ENCODE measurements around the gene PTGDR2.

Gene PTGDR2

DNA sequence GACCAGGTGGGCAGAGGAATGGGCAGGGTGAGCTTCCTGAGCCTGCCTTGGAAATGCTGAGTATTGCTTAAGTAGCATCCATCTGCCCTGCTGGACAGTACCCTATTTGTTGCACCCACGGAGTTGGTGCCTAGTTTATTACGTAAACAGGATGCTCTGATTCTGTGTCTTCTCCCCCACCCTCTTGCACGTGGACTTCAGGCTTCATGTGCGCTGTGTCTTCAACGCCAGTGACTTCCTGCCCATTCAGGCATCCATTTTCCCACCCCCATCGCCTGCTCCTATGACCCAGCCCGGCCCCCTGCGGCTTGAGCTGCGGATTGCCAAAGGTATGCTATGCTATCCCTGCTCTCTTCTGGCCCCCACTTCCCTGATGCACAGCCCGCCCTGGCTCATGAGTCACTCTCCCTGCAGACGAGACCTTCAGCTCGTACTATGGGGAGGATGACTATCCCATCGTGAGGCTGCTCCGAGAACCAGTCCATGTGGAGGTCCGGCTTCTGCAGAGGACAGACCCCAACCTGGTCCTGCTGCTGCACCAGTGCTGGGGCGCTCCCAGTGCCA, 17.3 kb upstream of the PTGDR2 start:
- Histone ChIP-seq H3K9ac (ENCODE audit: low read length) (no peak overlapping the region), H3K36me3 (replicated peaks; ENCODE audit: low read depth, low read length) (peaks cover 7% of the 10 kb centered on the region), H3K4me1 (ENCODE audit: low read length) (no peaks in the 10 kb centered on the region), H3K4me3 (ENCODE audit: low read length) (no peak overlapping the region), H2AFZ (ENCODE audit: low read depth, low read length) (no peak overlapping the region), H4K20me1 (ENCODE audit: insufficient read depth, low read length) (no peaks in the 10 kb centered on the region), H3K27me3 (ENCODE audit: low read depth, low read length) (no peaks in the 10 kb centered on the region), H3K9me3 (ENCODE audit: insufficient read depth, low read length) (no peaks in the 10 kb centered on the region), H3K79me2 (ENCODE audit: low read length) (no peaks in the 10 kb centered on the region), H3K4me2 (ENCODE audit: low read length) (no peak overlapping the region), H3K27ac (ENCODE audit: low read length) (no peak overlapping the region)
- TF ChIP-seq, protein P1, sequence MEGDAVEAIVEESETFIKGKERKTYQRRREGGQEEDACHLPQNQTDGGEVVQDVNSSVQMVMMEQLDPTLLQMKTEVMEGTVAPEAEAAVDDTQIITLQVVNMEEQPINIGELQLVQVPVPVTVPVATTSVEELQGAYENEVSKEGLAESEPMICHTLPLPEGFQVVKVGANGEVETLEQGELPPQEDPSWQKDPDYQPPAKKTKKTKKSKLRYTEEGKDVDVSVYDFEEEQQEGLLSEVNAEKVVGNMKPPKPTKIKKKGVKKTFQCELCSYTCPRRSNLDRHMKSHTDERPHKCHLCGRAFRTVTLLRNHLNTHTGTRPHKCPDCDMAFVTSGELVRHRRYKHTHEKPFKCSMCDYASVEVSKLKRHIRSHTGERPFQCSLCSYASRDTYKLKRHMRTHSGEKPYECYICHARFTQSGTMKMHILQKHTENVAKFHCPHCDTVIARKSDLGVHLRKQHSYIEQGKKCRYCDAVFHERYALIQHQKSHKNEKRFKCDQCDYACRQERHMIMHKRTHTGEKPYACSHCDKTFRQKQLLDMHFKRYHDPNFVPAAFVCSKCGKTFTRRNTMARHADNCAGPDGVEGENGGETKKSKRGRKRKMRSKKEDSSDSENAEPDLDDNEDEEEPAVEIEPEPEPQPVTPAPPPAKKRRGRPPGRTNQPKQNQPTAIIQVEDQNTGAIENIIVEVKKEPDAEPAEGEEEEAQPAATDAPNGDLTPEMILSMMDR (IDR thresholded peaks at IDR 0.05; ENCODE audit: low read depth, low read length), result no peak
- TF ChIP-seq EZH2phosphoT487 (IDR thresholded peaks at IDR 0.05; ENCODE audit: low read depth), result no peak

DNA sequence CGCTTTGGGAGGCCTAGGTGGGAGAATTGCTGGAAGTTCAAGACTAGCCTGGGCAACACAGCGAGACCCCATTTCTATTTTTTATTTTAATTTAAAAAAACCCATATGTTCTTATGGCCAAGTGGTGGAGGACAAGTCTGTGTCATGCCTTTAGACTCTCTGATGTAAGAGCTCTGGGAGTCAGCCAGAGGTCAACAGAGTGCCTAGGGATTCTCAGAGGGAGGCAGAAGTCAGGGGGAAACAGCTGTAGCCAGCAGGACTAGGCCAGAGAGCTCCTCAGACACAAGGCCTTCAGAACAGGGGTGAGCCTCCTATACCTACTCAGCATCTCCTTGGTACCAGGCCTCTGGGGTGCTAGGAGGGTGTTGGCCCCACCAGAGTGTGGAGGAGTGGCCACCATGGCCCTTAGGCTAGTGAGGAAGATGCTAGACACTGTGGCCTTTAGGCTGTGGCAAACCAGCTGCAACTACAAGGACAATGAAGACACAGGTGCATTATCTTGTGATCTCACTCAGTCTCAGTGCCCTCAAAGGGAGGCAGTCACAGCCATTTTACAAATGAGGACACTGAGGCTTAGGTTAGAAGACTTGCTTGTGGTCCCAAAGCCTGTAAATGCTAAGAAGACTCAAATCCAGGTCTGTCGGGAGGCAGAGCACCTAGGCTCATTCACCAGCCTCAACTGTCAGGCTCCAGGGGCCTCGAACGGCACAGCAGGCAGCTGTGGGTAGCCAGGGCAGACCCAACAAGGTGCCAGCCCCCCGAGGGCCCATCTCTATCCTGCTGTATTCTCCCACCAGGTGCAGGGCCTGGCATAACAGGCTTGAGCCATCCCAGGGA, 16.6 kb upstream of the PTGDR2 start:
- no peak overlapping the region for H3K9ac ChIP-seq (ENCODE audit: low read length)
- no peak overlapping the region for H3K4me2 ChIP-seq (ENCODE audit: low read length)
- no peaks in the 10 kb centered on the region for H4K20me1 ChIP-seq (ENCODE audit: insufficient read depth, low read length)
- no peaks in the 10 kb centered on the region for H3K79me2 ChIP-seq (ENCODE audit: low read length)
- H3K36me3 ChIP-seq (replicated peaks; ENCODE audit: low read depth, low read length), result peaks cover 3% of the 10 kb centered on the region
- no peaks in the 10 kb centered on the region for H3K4me1 ChIP-seq (ENCODE audit: low read length)
- H2AFZ ChIP-seq (ENCODE audit: low read depth, low read length), result no peak overlapping the region
- no peak overlapping the region for H3K4me3 ChIP-seq (ENCODE audit: low read length)
- no peaks in the 10 kb centered on the region for H3K27me3 ChIP-seq (ENCODE audit: low read depth, low read length)
- TF ChIP-seq, protein P1 (IDR thresholded peaks at IDR 0.05; ENCODE audit: low read depth, low read length), result no peak
- TF ChIP-seq EZH2phosphoT487 (IDR thresholded peaks at IDR 0.05; ENCODE audit: low read depth), result no peak
- H3K9me3 ChIP-seq (ENCODE audit: insufficient read depth, low read length), result no peaks in the 10 kb centered on the region
- no peak overlapping the region for H3K27ac ChIP-seq (ENCODE audit: low read length)

DNA sequence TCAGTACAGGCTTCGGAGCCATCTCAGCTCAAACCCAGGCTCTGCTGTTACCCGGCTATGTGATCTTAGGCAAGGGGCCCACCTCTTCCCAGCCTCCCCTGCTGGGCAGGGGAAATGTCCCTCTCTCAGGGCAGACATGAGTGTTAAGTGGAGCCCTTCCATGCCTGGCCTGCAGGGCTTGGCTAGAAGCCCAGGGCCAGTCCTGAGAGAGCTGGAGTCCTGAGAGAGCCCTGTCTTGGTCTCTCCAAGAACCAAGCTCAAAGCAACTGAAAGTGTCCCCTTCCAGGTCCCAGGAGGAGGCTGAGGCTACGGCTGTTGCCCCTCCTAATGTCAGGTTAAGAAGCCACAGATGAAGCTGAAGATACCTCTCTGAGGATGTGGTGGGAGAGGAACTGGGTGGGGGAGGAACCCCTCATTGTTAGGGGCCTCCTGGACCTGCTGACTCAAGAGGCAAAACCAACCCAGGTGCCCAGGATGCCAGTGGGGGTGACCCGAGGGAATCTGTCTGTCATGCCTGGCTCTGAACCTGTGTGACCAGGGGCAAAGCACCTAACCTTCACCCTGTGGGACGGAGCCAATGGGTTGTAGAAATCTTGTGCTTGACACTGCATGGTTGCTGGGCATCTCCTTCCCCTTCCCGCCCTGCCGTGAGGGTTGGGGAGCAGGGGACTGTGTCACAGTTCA, 15.8 kb upstream of the PTGDR2 start:
- H3K4me3 ChIP-seq (ENCODE audit: low read length), result no peak overlapping the region
- H3K4me1 ChIP-seq (ENCODE audit: low read length), result no peaks in the 10 kb centered on the region
- no peak overlapping the region for H3K4me2 ChIP-seq (ENCODE audit: low read length)
- no peak overlapping the region for H2AFZ ChIP-seq (ENCODE audit: low read depth, low read length)
- H3K9ac ChIP-seq (ENCODE audit: low read length), result no peak overlapping the region
- no peak overlapping the region for H3K27ac ChIP-seq (ENCODE audit: low read length)
- TF ChIP-seq, protein P1 (IDR thresholded peaks at IDR 0.05; ENCODE audit: low read depth, low read length), result no peak
- no peak for TF ChIP-seq EZH2phosphoT487 (IDR thresholded peaks at IDR 0.05; ENCODE audit: low read depth)
- no peaks in the 10 kb centered on the region for H4K20me1 ChIP-seq (ENCODE audit: insufficient read depth, low read length)
- H3K27me3 ChIP-seq (ENCODE audit: low read depth, low read length), result no peaks in the 10 kb centered on the region
- peaks cover 3% of the 10 kb centered on the region for H3K36me3 ChIP-seq (replicated peaks; ENCODE audit: low read depth, low read length)
- H3K79me2 ChIP-seq (ENCODE audit: low read length), result no peaks in the 10 kb centered on the region
- H3K9me3 ChIP-seq (ENCODE audit: insufficient read depth, low read length), result no peaks in the 10 kb centered on the region

DNA sequence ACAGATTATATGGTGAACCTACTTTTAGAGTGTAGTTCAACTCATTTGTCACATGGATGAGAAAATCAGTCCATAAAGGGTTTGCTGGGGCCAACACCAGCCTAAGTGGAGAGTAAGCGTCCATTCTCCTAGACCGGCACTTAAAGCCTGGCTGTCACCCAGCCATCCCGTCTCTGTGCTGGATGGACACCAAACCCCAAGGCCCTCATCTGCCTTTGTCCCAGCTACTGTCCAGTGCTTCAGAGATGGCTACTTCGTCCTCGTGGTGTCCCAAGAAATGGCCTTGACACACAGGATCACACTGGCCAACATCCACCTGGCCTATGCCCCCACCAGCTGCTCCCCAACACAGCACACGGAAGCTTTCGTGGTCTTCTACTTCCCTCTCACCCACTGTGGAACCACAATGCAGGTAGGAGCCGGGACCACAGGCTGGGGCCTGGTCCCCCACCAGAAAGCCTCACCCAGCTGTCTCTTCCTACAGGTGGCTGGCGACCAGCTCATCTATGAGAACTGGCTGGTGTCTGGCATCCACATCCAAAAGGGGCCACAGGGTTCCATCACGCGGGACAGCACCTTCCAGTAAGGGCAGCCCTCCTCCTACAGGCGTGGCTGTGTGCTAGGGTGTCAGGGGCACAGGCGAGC, 15.1 kb upstream of the PTGDR2 start:
- TF ChIP-seq, protein P1 (IDR thresholded peaks at IDR 0.05; ENCODE audit: low read depth, low read length), result no peak
- no peak for TF ChIP-seq EZH2phosphoT487 (IDR thresholded peaks at IDR 0.05; ENCODE audit: low read depth)
- H3K36me3 ChIP-seq (replicated peaks; ENCODE audit: low read depth, low read length), result peaks cover 3% of the 10 kb centered on the region
- H3K9ac ChIP-seq (ENCODE audit: low read length), result no peak overlapping the region
- no peak overlapping the region for H3K4me2 ChIP-seq (ENCODE audit: low read length)
- no peaks in the 10 kb centered on the region for H3K9me3 ChIP-seq (ENCODE audit: insufficient read depth, low read length)
- H3K27ac ChIP-seq (ENCODE audit: low read length), result no peak overlapping the region
- no peaks in the 10 kb centered on the region for H3K27me3 ChIP-seq (ENCODE audit: low read depth, low read length)
- no peak overlapping the region for H3K4me3 ChIP-seq (ENCODE audit: low read length)
- H3K4me1 ChIP-seq (ENCODE audit: low read length), result no peaks in the 10 kb centered on the region
- no peaks in the 10 kb centered on the region for H3K79me2 ChIP-seq (ENCODE audit: low read length)
- no peaks in the 10 kb centered on the region for H4K20me1 ChIP-seq (ENCODE audit: insufficient read depth, low read length)
- H2AFZ ChIP-seq (ENCODE audit: low read depth, low read length), result no peak overlapping the region

All from OCI-LY3 (cell line).